B cell (primary cell): Measurements from ENCODE around the gene ADARB2. TPM values are rescaled to one million over a fixed set of nuclear protein-coding genes. Genes with fewer than 3 reads are reported as not detected.

Experiments
- ATAC-seq: fragments of 200-7000 bp; cut with Tn5 transposase; one replicate; pipeline ENCODE4 v1.10.0; 2021; ENCODE audit warnings: low read depth, mild to moderate bottlenecking, moderate number of reproducible peaks, moderate library complexity
- CTCF ChIA-PET: fragments of 350-600 bp; sonication (Branson Sonifier 250); formaldehyde crosslinking; loops from one replicate; lab custom pipeline; 2021; ENCODE audit warnings: antibody characterized with exemption, inconsistent platforms; lab: Charles Lee
- POLR2A ChIA-PET: fragments of 350-600 bp; sonication (Branson Sonifier 250); formaldehyde crosslinking; loops from one replicate; lab custom pipeline; 2021; ENCODE audit warnings: antibody characterized with exemption; lab: Charles Lee
- DNase-seq: peaks from one replicate; pipeline ENCODE4 v3.0.0; 2013
- H2AFZ ChIP-seq: 2 replicates; pipeline ENCODE4 v1.6.1; 2012; ENCODE audit warnings: mild to moderate bottlenecking, low read depth, low read length; ENCODE audit not compliant: insufficient read depth, poor library complexity, severe bottlenecking
- H3K27ac ChIP-seq, 2 donors: 1 replicate in 1 of 2; 2 replicates in 1 of 2; pipeline ENCODE4 v1.5.1; 2012 to 2013; ENCODE audit warnings: low read length in 2 of 2, mild to moderate bottlenecking in 2 of 2, moderate library complexity in 1 of 2
- H3K27me3 ChIP-seq, 4 experiments: fragments of 200-600 bp in 1 of 4; sonication (generic) in 1 of 4; replicated peaks in 1 of 4; 1 replicate in 2 of 4; 2 replicates in 2 of 4; pipeline versions ENCODE4 v1.6.1 to v1.7.0; 2013 to 2016; ENCODE audit warnings: low read length in 3 of 4, mild to moderate bottlenecking in 2 of 4, mixed read lengths in 1 of 4, moderate library complexity in 1 of 4; ENCODE audit not compliant: insufficient read depth in 4 of 4, control insufficient read depth in 3 of 4; ENCODE audit errors: control extremely low read depth in 1 of 4
- H3K36me3 ChIP-seq, 2 experiments: replicated peaks in 1 of 2; 1 replicate in 1 of 2; 2 replicates in 1 of 2; pipeline versions ENCODE4 v1.6.1 to v1.7.1; 2013; ENCODE audit warnings: low read length in 1 of 2; ENCODE audit not compliant: insufficient read depth in 2 of 2, control insufficient read depth in 1 of 2; ENCODE audit errors: control extremely low read depth in 1 of 2, extremely low read depth in 1 of 2
- H3K4me1 ChIP-seq, 2 donors: fragments of 200-600 bp in 1 of 2; sonication (generic) in 1 of 2; 1 replicate in 1 of 2; 2 replicates in 1 of 2; pipeline versions ENCODE4 v1.5.1 to v1.6.1; 2013 to 2017; ENCODE audit warnings: low read length in 2 of 2; ENCODE audit not compliant: control insufficient read depth in 2 of 2, insufficient read depth in 2 of 2
- H3K4me2 ChIP-seq: replicated peaks from 2 replicates; pipeline ENCODE3; 2012; ENCODE audit warnings: mild to moderate bottlenecking, low read depth, low read length; ENCODE audit not compliant: poor library complexity, severe bottlenecking
- H3K4me3 ChIP-seq, 5 experiments: fragments of 200-600 bp in 1 of 5; sonication (generic) in 1 of 5; 1 replicate in 3 of 5; 2 replicates in 2 of 5; pipeline versions ENCODE4 v1.5.1 to v1.7.0; 2011 to 2016; ENCODE audit warnings: low read length in 4 of 5, mild to moderate bottlenecking in 4 of 5, low read depth in 2 of 5, control low read depth in 1 of 5, moderate library complexity in 1 of 5; ENCODE audit not compliant: insufficient read depth in 1 of 5; ENCODE audit errors: control extremely low read depth in 1 of 5, extremely low read depth in 1 of 5
- H3K79me2 ChIP-seq: fragments of 200-600 bp; sonication (generic); one replicate; pipeline ENCODE4 v1.6.0; 2016; ENCODE audit warnings: low read length; ENCODE audit not compliant: control insufficient read depth, insufficient read depth
- H3K9ac ChIP-seq: fragments of 200-600 bp; sonication (generic); 2 replicates; pipeline ENCODE4 v1.6.1; 2017; ENCODE audit warnings: mild to moderate bottlenecking, low read length, moderate library complexity
- H3K9me3 ChIP-seq, 3 donors: one replicate each; pipeline versions ENCODE4 v1.6.1 to v1.7.1; 2013; ENCODE audit warnings: low read length in 2 of 3; ENCODE audit not compliant: control insufficient read depth in 2 of 3, insufficient read depth in 1 of 3; ENCODE audit errors: control extremely low read depth in 1 of 3
- H4K20me1 ChIP-seq: 2 replicates; pipeline ENCODE4 v1.6.0; 2012; ENCODE audit warnings: mild to moderate bottlenecking, low read length; ENCODE audit not compliant: insufficient read depth, control insufficient read depth, poor library complexity, severe bottlenecking
- H3K27ac Mint-ChIP-seq: one replicate; pipeline ENCODE4 v1.8.0; 2021; ENCODE audit warnings: mixed read lengths
- H3K27me3 Mint-ChIP-seq: one replicate; pipeline ENCODE4 v1.8.0; 2021; ENCODE audit warnings: mixed read lengths
- H3K4me1 Mint-ChIP-seq: one replicate; pipeline ENCODE4 v1.8.0; 2021; ENCODE audit warnings: mixed read lengths
- H3K4me3 Mint-ChIP-seq: one replicate; pipeline ENCODE4 v1.8.0; 2021; ENCODE audit warnings: mixed read lengths
- H3K9me3 Mint-ChIP-seq: one replicate; pipeline ENCODE4 v1.8.0; 2022; ENCODE audit warnings: mixed read lengths; ENCODE audit not compliant: insufficient read depth
- CTCF ChIP-seq: fragments of 200-600 bp; IDR thresholded peaks from one replicate; pipeline ENCODE4 v1.8.0; 2022; ENCODE audit warnings: antibody characterized with exemption, mild to moderate bottlenecking
- EZH2 ChIP-seq: IDR thresholded peaks from 2 replicates; pipeline ENCODE4 v1.6.1; 2012; ENCODE audit warnings: borderline replicate concordance, low read depth, mild to moderate bottlenecking, moderate library complexity, low read length; ENCODE audit not compliant: insufficient read depth, poor library complexity, severe bottlenecking
- WGBS: methylation state at CpG from one replicate; pipeline ENCODE4 v1.1.5; 2013; ENCODE audit warnings: missing lambda C conversion rate; ENCODE audit not compliant: insufficient coverage; 5-methylcytosine and 5-hydroxymethylcytosine counted together
- intact Hi-C: fragments of 100-400 bp; cut with micrococcal nuclease; formaldehyde crosslinking; loops from one replicate; pipeline ENCODE4 v1.10.0; 2022
- polyA plus RNA-seq: library from polyadenylated mRNA; depleted of rRNA; stranded (reverse); fragments of >200 nt; gene quantifications from 2 replicates; pipeline ENCODE4 v1.2.3, GENCODE V29; 2012
- total RNA-seq, 2 donors: library from RNA; stranded (reverse); fragments of 120-200 nt in 1 of 2; gene quantifications; 1 replicate in 1 of 2; 2 replicates in 1 of 2; pipeline versions ENCODE4 v1.2.3 to v1.2.4, GENCODE V29; 2013 to 2022

The ADARB2 gene
- total and polyA plus RNA-seq, 2 donors (not counting 1 experiment from before 2014, with no cell fraction given) = 0.13 to 0.96 TPM

DNA sequence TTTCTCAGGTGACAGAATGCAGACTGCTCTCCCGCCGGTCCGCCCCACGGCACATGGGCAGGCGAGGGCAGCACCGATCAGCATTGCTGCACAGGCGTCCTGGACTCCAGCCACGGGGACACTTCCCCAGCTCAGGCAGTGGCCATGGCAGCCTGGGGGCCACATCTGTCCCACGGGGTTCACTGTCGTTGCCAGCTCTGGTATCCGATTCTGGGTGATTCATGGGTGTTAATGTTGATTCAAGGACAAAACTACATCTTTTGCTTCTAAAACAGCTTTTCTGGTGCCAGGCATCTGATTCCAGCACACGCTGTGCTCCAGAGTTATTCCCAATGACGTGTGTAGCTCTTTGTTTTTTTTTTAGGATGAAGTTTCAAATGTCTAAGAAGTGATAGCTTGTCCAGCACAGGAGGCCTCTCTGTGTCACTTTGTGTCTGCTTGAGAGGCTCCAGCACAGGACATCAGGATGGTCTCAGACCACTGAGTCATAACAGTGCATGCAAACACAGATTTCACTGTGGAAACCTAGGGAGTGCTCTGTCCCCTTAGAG is 463.1 kb downstream of the ADARB2 start:
- Histone ChIP-seq H3K36me3 (no peaks in the 10 kb centered on the region), H3K27me3 (no peaks in the 10 kb centered on the region), H3K4me2 (no peak overlapping the region), H3K9me3 (no peaks in the 10 kb centered on the region), H3K79me2 (no peaks in the 10 kb centered on the region), H4K20me1 (no peaks in the 10 kb centered on the region), H2AFZ (no peak overlapping the region), H3K4me3 (no peak overlapping the region), H3K9ac (no peak overlapping the region), H3K27ac (no peak overlapping the region), H3K4me1 (no peaks in the 10 kb centered on the region)
- CTCF ChIA-PET = interaction anchor here (0.6 kb wide), 1 partner anchor 1784 kb away, joined by 3 read pairs; no protein-coding TSS in a partner anchor
- DNase-seq (no peak), ATAC-seq (no peak)
- POLR2A ChIA-PET = no interaction called here
- Mint-ChIP-seq H3K9me3 (no peaks in the 10 kb centered on the region), H3K4me3 (no peak overlapping the region), H3K4me1 (no peaks in the 10 kb centered on the region), H3K27me3 (no peaks in the 10 kb centered on the region), H3K27ac (no peak overlapping the region)
- no peak for TF ChIP-seq CTCF
- no peak for TF ChIP-seq EZH2
- intact Hi-C loops = no loop called here
- 95% methylated on average over 10 of the region's 13 CpGs for WGBS

- Histone ChIP-seq H3K4me3 (no peak overlapping the region), H4K20me1 (no peaks in the 10 kb centered on the region), H3K79me2 (no peaks in the 10 kb centered on the region), H3K36me3 (no peaks in the 10 kb centered on the region), H3K4me1 (no peaks in the 10 kb centered on the region), H3K9me3 (no peaks in the 10 kb centered on the region), H3K9ac (no peak overlapping the region), H3K27me3 (no peaks in the 10 kb centered on the region), H3K27ac (no peak overlapping the region), H3K4me2 (no peak overlapping the region), H2AFZ (no peak overlapping the region)
- no peak overlapping the region for H3K4me3 Mint-ChIP-seq
- no peaks in the 10 kb centered on the region for H3K4me1 Mint-ChIP-seq
- no peak overlapping the region for H3K27ac Mint-ChIP-seq
- TF ChIP-seq CTCF = no peak
- no peak for TF ChIP-seq EZH2
- CTCF ChIA-PET = interaction anchor here (0.6 kb wide), 1 partner anchor 1784 kb away, joined by 3 read pairs; no protein-coding TSS in a partner anchor
- intact Hi-C loops = no loop called here
- WGBS = 86% methylated on average over 18 of the region's 19 CpGs
- POLR2A ChIA-PET = no interaction called here
- DNase-seq (no peak), ATAC-seq (no peak)
- H3K9me3 Mint-ChIP-seq = no peaks in the 10 kb centered on the region
- H3K27me3 Mint-ChIP-seq = no peaks in the 10 kb centered on the region
These were observed 463.8 kb downstream of the ADARB2 start for GRCh38 chr10:1273372-1274105.
